GM15510 (cell line): ENCODE measurements around the gene ARHGAP40.

Experiments
- POLR2A ChIP-seq: IDR thresholded peaks from 3 replicates; pipeline ENCODE4 v1.6.1; 2011; ENCODE audit warnings: borderline replicate concordance; ENCODE audit not compliant: insufficient read length; ENCODE audit errors: extremely low read depth

ARHGAP40 gene

DNA sequence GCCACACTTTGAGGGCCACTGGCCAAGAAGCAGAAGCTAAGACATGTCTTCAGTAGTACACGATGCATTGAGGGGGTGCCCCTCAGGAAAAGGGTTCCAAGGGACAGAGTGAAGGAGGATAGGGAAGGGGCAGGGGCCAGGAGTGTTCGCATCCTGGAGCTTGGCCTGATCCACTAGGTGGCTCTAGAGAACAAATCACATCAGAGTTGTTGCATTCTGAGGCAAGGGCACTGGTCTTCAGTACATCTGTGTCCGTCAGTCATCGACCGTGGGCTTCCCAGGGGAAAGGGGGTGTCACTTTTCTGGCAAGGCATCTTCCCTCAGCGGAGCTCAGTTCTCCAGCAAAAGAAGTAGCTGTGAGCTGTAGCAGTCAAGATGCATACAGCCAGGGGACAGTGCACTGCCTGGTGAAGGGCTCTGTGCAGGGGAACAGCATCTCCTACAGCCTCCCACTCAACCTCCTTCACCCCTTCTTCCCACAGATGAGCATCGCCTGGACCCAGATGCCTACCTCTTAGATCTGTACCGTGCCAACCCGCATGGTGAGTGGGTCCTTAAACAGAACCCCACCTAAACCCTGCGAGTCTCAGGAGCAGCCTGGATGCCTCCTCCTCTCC lies 47.8 kb downstream of the ARHGAP40 start:
- no peak for TF ChIP-seq POLR2A

DNA sequence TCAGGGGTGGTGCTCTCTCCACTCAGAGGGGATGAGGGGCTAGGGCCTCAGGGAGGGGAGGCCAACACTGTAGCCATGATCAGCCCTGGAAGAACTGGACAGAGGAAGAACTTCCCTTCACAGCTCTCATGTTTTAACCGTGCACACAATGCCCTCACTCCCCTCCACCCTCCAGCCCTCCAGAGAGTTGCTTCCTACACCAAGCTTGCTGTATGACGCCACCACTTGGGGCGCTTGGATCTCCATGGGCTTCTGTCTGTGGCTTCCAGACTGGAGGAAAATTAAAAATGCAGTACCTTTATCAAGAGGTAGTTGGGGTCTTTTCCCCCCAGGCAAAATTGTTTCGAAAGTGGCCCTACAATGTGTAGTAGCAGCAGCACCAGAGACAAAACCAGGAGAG lies 48.4 kb downstream of the ARHGAP40 start:
- TF ChIP-seq POLR2A: no peak

DNA sequence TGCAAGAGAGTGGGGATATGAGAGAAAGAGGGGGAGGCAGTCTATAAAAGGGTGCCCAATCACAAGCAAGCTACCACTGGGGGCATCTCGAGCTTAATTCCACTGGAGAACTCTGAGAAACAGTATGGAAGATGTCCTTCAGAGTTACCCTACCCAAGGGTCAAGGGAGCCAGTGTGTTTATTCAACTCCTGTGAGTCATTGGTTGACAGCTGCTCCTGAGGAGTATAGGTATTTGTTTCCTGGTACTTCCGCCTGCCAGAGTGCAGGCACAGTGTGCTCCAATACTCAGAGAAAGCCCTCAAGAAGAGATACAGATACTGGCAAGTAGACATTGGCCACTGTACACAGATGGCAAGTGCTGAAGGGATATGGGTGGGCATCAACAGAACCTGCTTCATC lies 49.5 kb downstream of the ARHGAP40 start:
- TF ChIP-seq POLR2A: no peak

DNA sequence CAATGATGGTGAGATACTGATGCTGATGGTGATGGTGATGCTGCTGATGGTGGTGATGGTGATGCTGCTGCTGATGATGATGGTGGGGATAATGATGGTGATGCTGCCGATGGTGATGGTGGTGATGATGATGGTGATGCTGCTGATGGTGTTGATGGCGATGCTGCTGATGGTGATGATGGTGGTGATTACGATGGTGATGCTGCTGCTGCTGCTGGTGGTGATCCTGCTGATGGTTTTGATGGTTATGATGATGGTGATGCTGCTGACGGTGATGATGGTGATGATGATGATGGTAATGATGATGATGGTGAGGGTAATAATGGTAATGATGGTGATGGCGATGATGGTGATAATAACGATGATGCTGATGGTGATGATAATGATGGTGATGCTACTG lies 50.0 kb downstream of the ARHGAP40 start:
- TF ChIP-seq POLR2A: no peak

DNA sequence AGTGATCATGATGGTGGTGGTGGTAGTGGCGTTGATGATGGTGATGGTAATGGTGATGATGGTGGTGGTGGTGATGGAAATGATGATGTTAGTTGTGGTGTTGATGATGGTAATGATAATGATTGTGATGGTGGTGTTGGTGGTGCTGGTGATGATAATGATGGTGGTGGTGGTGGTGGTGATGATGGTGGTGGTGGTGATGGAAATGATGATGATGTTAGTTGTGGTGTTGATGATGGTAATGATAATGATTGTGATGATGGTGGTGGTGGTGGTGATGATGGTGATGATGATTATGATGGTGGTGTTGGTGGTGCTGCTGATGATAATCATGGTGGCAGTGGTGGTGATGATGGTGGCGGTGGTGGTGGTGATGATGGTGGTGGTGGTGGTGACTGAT lies 51.4 kb downstream of the ARHGAP40 start:
- no peak for TF ChIP-seq POLR2A

DNA sequence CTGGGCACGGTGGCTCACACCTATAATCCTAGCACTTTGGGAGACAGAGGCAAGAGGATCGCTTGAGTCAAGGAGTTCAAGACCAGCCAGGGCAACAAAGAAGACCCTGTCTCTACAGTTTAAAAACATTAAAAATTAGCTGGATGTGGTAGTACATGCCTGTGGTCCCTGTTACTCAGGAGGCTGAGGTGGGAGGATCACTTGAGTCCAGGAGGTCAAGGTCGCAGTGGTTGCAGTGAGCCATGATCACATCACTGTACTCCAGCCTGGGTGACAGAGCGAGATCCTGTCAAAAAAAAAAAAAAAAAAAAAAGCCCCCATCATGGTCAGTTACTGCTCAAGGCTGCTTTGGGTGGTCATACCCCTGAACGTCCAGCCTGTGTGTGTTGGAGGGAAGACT lies 55.8 kb downstream of the ARHGAP40 start:
- TF ChIP-seq POLR2A: no peak

DNA sequence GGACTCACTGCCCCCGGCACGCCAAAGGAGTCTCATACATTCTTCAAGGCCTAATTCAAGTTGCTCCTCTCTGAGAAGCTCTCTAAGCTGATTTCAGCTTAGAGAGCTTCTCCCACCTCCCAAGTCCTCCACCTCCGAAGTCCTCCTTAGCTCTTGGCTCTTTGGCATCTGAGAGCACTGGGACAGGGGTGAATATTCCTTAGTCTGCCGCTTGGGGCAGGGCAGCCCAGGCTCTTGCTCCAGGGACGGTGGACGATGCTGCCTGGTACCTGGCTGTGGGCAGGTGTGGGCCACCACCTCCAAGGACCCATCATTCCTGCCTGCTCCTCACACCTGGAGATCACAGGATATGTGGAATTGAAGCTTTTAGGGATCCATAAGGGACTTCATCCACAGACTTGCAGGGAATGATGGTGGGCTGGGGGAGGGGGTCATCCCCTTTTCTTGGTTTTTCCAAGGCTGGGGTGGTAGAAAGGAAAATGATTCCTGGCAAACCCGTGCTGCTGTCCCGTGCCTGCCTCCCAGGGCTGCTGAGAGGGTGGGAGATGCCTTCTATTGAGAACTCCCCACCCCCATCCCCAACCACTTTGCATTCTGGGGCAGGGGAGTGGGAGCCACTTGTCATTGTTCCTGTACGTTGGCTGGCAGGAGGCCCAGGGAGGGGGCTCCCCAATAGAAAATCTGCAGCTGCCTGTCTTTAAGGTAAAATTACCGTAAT lies 57.4 kb downstream of the ARHGAP40 start:
- no peak for TF ChIP-seq POLR2A

DNA sequence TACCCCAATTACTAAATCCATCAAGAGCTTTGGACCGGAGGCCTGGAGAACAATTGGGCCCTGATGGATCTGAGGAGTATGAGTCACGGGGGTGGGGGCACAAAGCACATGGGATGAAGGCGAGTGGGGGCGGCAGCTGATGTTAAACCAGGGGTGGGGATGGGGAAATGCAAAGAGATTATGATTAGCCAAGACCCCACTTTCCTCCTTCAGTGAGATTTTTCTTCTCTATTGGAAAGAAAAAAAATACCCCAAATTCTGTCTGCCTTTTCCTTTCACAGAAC lies 57.9 kb downstream of the ARHGAP40 start:
- TF ChIP-seq POLR2A: no peak

DNA sequence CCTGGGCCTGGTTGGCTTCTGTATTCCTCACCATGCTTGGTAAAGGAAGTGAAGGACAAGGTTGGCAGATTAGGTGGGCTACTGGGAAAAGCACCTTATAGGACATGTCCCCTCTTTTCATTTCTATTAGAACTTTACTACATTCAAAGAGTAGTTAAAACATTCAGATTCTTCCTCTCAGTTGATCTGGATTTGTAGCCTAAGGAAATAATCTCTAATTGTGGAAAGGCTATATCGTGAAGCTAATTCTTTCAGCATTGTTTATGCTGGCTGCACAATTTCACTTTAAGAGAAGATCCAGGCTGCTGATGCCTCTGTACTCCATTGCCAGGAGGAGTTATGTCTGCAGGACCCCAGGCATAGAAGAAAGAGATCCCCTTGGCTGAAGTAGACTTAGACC lies 58.8 kb downstream of the ARHGAP40 start:
- TF ChIP-seq POLR2A: no peak

DNA sequence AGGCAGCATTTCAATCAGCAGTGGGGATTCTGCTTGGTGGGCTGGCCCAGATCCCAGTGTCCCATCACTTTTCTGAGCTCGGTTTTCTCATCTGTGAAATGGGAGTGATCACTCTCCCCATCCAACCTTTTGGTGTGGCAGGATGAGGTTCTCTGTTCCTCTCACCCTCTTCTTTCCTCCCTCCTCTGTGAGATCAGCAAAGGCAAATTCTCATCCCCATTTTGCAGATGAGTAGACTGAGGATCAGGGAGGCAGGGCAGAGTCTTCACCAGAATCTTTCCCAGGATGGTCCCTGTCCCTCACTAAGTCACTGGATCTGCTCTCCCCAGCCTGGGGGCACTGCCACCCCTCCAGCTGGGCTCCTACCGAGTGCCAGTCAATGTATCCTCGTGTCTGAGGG lies 62.1 kb downstream of the ARHGAP40 start:
- TF ChIP-seq POLR2A: no peak

DNA sequence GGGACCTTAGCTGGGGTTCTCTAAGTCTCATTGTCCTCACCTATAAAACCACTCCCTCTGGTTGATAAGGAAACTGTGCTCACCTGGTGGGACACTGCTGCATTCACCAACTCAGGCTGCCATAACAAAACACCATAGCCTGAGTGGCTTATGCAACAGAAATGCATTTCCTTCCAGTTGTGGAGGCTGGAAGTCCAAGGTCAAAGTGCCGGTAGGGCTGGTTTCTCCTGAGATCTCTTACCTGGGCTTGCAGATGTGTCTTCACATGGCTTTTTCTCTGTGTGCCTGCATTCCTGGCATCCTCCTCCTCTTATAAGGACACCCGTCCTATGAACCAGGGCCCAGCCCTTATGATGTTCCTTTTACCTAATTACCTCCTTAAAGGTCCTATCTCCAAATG lies 62.7 kb downstream of the ARHGAP40 start:
- no peak for TF ChIP-seq POLR2A

DNA sequence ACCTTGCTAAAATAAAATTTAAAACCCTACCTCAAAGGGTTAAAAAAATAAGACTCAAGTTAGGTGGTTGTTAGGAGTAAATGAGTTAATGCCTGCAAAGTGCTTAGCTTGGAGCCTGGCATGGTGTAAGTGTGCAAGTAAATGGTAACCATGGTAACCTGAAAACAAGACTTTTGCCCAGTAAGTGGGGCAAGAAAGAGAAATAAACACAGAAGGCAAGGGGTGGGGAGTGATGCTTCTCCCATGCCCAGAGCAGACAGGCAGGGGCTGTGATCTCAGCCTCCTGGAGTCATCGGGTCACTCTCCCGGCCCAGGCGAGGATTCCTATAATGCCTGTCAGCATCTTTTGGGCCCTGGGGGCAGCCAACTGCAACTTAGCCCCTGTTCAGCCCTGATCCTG lies 63.5 kb downstream of the ARHGAP40 start:
- no peak for TF ChIP-seq POLR2A

DNA sequence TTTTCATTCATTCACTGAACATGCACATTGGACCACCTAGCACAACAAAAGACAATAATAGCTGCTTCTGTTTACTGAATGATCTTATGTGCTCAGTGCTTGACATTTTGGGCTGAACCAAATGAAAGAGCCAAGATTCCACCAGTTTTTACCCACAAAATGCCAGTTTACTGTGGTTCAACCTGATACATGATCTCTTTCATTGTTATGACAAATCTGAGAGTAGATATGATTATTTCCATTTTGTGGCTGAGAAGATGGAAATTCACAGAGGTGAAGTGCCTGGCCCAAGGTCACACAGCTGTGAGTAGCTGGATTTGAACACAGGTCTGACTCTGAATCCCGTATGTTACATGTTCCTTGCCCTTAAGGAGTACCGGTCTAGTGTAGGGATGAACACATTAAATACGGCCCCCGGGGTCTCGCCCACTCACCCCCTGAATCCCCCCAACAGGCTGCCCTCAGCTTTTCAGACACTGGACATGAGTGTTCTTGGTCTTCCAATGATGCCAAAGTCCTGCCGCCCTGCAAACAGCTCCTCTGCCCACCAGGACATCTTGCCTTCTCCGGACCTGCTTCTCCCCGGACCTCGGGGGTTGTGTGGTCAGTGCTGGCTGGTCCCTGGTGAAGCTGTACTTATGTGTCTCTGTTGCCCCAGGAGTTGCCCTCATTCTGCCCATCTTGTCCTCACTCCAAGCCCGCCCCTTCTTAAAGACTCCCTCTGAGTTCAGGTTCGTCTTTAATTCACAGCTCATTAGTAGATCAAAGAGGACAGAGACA lies 64.1 kb downstream of the ARHGAP40 start:
- TF ChIP-seq POLR2A: no peak

DNA sequence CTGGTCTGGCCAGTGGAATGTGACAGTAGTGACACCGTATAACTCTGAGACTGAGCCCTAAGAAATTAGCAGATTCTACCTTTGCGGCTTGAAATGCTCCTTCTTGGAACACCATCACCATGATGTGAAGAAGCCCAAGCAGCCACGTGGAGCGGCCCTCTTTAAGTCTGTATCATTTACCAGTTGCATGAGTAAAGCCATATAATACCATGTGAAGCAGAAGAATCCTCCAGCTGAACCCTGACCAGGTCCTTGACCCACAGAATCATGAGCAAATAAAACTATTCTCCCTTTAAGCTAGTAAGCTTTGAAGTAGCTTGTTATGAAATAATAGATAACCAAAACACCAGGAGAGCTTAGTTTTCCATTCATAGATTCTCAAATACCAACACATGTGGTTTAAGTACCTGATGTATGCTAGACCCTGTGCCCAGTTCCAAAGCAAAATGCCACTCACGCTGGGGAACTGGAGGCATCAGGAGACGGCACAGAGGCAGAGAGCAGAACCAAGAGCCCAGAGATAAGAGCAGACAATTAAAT lies 65.9 kb downstream of the ARHGAP40 start:
- no peak for TF ChIP-seq POLR2A

DNA sequence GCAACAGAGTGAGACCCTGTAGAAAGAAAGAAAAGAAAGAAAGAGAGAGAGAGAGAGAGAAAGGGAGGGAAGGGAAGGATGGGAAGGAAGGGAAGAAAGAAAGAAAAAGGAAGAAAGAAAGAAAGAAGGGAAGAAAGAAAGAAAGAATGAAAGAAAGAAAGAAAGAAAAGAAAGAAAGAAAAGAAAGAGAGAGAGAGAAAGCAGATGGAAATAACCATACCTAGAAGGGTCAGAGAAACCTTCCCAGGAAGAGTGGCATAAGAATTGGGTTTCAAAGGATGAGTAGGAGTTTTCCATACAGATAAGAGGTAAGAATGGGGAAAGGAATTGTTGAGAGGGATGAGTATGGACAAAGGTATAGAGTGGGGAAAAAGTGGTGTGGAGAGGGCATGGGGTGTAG lies 68.1 kb downstream of the ARHGAP40 start:
- no peak for TF ChIP-seq POLR2A

DNA sequence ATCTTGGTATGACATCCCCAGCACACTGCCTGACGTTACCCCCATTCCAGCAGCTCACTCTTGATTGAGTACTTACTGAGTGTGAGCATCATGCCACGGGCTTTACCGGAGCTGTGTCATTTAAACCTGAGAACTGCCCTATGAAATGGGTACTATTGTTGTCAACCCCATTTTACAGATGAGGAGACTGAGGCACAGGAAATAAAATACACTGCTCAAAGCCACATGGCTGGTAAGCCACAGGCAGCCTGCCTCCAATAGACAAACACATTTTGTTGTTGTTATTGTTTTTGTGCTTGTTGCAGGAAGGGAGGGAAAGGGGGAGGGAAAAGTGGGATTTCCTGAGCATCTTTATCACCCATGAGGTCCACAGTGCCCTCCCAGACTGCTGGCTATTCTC lies 69.2 kb downstream of the ARHGAP40 start:
- no peak for TF ChIP-seq POLR2A
